ENCODE results near the gene BUD13.

BUD13 gene

GRCh38 chr11:116729501-116730240 lies 43.1 kb downstream of the BUD13 start:
- Histone ChIP-seq H3K4me3 (ENCODE audit: low read depth in 1 of 2, low read length in 1 of 2) (no peak overlapping the region), H3K9me3 (no peaks in the 10 kb centered on the region), H3K27ac (no peak overlapping the region), H3K4me1 (ENCODE audit: control insufficient read depth in 1 of 2, insufficient read depth in 1 of 2, low read depth in 1 of 2, low read length in 1 of 2) (no peaks in the 10 kb centered on the region), H3K36me3 (no peaks in the 10 kb centered on the region), H3K27me3 (peaks cover 31% of the 10 kb centered on the region)
- TF ChIP-seq, protein P1, sequence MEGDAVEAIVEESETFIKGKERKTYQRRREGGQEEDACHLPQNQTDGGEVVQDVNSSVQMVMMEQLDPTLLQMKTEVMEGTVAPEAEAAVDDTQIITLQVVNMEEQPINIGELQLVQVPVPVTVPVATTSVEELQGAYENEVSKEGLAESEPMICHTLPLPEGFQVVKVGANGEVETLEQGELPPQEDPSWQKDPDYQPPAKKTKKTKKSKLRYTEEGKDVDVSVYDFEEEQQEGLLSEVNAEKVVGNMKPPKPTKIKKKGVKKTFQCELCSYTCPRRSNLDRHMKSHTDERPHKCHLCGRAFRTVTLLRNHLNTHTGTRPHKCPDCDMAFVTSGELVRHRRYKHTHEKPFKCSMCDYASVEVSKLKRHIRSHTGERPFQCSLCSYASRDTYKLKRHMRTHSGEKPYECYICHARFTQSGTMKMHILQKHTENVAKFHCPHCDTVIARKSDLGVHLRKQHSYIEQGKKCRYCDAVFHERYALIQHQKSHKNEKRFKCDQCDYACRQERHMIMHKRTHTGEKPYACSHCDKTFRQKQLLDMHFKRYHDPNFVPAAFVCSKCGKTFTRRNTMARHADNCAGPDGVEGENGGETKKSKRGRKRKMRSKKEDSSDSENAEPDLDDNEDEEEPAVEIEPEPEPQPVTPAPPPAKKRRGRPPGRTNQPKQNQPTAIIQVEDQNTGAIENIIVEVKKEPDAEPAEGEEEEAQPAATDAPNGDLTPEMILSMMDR (IDR thresholded peaks at IDR 0.05): no peak

- Histone ChIP-seq H3K36me3 (no peaks in the 10 kb centered on the region), H3K4me1 (ENCODE audit: control insufficient read depth in 1 of 2, insufficient read depth in 1 of 2, low read depth in 1 of 2, low read length in 1 of 2) (no peaks in the 10 kb centered on the region), H3K27me3 (peaks cover 45% of the 10 kb centered on the region), H3K27ac (no peak overlapping the region), H3K9me3 (no peaks in the 10 kb centered on the region), H3K4me3 (ENCODE audit: low read depth in 1 of 2, low read length in 1 of 2) (no peak overlapping the region)
- TF ChIP-seq, protein P1 (IDR thresholded peaks at IDR 0.05): no peak
Observed at GRCh38 chr11:116727990-116728389, 44.8 kb downstream of the BUD13 start.

DNA sequence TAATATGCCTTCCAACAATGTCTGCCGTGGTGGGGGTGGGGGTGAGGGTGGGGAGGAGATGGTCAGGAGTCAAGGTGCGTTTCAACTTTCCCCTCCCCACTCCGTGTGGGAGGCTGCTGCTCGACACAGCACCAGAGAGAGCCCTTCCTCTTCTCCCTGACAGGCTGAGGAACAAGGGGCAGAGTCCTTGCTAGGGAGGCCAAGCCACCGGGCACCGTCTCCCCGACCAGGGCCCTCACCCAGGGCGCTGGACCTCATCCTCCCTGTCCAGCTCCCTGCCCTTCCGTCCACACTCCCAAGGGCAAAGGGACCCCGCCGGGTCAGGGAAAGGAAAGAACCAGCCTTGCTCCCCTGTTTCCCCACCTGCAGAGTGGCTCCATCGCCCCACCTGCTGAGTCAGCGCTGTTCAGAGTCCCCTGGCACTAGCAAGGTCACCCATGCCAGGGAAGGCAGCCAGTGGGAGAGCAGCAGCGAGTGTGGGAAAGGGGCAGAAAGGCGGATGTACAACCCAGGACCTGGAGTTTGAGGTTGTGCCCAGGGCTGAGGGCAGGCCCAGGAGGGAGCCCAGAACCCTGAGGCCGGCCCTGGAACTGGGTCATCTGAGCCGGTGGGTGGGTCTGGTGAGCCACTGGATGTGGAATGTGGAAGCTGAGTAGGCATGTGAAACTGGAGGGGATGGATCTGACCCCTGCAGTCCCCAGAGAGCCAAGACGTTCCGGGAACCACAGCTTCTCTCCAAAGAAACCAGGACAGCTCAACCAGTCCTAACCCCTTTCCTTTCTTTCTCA lies 47.2 kb downstream of the BUD13 start:
- TF ChIP-seq, protein P1 (IDR thresholded peaks at IDR 0.05): no peak
- H3K4me3 ChIP-seq (ENCODE audit: low read depth in 1 of 2, low read length in 1 of 2): no peak overlapping the region
- H3K36me3 ChIP-seq: no peaks in the 10 kb centered on the region
- no peaks in the 10 kb centered on the region for H3K4me1 ChIP-seq (ENCODE audit: control insufficient read depth in 1 of 2, insufficient read depth in 1 of 2, low read depth in 1 of 2, low read length in 1 of 2)
- no peak overlapping the region for H3K27ac ChIP-seq
- H3K27me3 ChIP-seq: peaks cover 49% of the 10 kb centered on the region
- no peaks in the 10 kb centered on the region for H3K9me3 ChIP-seq

- H3K4me1 ChIP-seq (ENCODE audit: control insufficient read depth in 1 of 2, insufficient read depth in 1 of 2, low read depth in 1 of 2, low read length in 1 of 2): no peaks in the 10 kb centered on the region
- peaks cover 49% of the 10 kb centered on the region for H3K27me3 ChIP-seq
- TF ChIP-seq, protein P1 (IDR thresholded peaks at IDR 0.05): no peak
Observed at GRCh38 chr11:116724813-116725212, 48.0 kb downstream of the BUD13 start.

GRCh38 chr11:116723511-116723910 lies 49.3 kb downstream of the BUD13 start:
- Histone ChIP-seq H3K36me3 (no peaks in the 10 kb centered on the region), H3K27ac (no peak overlapping the region), H3K9me3 (no peaks in the 10 kb centered on the region), H3K4me1 (ENCODE audit: control insufficient read depth in 1 of 2, insufficient read depth in 1 of 2, low read depth in 1 of 2, low read length in 1 of 2) (no peaks in the 10 kb centered on the region), H3K4me3 (ENCODE audit: low read depth in 1 of 2, low read length in 1 of 2) (no peak overlapping the region), H3K27me3 (peaks cover 49% of the 10 kb centered on the region)
- TF ChIP-seq, protein P1 (IDR thresholded peaks at IDR 0.05): no peak

More at GRCh38 chr11:116724813-116725212, 48.0 kb downstream of the BUD13 start:
- H3K27ac ChIP-seq: no peak overlapping the region
- no peak overlapping the region for H3K4me3 ChIP-seq (ENCODE audit: low read depth in 1 of 2, low read length in 1 of 2)
- H3K36me3 ChIP-seq: no peaks in the 10 kb centered on the region
- H3K9me3 ChIP-seq: no peaks in the 10 kb centered on the region

Data from neutrophil (primary cell).